AG10803 (cell line): ENCODE results near the gene SP1.
"Not testable (repeated sequence)": the region's sequence is repeated elsewhere in the genome, so short reads cannot be mapped to it uniquely, and the experiment has no call there.

Source experiments
- DNase-seq: peaks from one replicate; pipeline ENCODE4 v3.0.0; 2010; ENCODE audit warnings: low read depth
- H3K4me3 ChIP-seq: 2 replicates; pipeline ENCODE4 v1.5.1; 2011; ENCODE audit warnings: mild to moderate bottlenecking, low read length, control low read depth
- CTCF ChIP-seq: conservative IDR thresholded peaks from 2 replicates; pipeline ENCODE4 v1.5.1; 2011; ENCODE audit warnings: mild to moderate bottlenecking, low read length, control low read depth, inconsistent platforms

The SP1 gene

GRCh38 chr12:53358836-53359419, 21.0 kb upstream of the SP1 start:
- H3K4me3 ChIP-seq, result no peak overlapping the region
- no peak for DNase-seq
- TF ChIP-seq CTCF, result no peak

GRCh38 chr12:53361638-53362037, 18.3 kb upstream of the SP1 start:
- DNase-seq, H3K4me3 ChIP-seq: not testable (repeated sequence)

- DNase-seq, result no peak
- TF ChIP-seq CTCF, result no peak
- no peak overlapping the region for H3K4me3 ChIP-seq
Observed at GRCh38 chr12:53365245-53365904, 14.6 kb upstream of the SP1 start.

- H3K4me3 ChIP-seq, DNase-seq: not testable (repeated sequence)
Observed at GRCh38 chr12:53373554-53374133, 6.3 kb upstream of the SP1 start.

GRCh38 chr12:53374277-53374676, 5.7 kb upstream of the SP1 start:
- DNase-seq, result not testable (repeated sequence)

DNA sequence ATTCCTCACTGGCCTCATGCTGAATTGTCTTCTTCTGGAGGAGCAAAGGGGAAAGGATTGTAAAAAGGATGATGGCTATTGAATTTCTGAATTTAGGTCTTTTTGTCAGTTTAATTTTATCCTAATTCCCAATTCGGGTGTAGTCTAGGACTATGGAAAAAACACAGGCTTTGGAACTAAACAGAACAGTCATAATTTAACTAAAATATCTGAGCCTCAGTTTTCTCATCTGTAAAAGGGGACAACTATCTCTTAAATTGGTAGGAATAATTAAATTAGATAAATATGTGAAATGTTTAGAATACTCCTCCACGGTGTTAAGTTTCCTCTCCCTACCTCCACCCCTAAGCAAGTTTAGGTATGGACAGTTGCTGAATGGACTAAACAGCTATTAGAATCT, 3.2 kb upstream of the SP1 start:
- no peak for DNase-seq
- H3K4me3 ChIP-seq, result no peak overlapping the region
- no peak for TF ChIP-seq CTCF

More at GRCh38 chr12:53374277-53374676, 5.7 kb upstream of the SP1 start:
- H3K4me3 ChIP-seq, result not testable (repeated sequence)

- no peak overlapping the region for H3K4me3 ChIP-seq
- no peak for DNase-seq
- TF ChIP-seq CTCF, result no peak
Observed at GRCh38 chr12:53378222-53378621, 1.8 kb upstream of the SP1 start.

DNA sequence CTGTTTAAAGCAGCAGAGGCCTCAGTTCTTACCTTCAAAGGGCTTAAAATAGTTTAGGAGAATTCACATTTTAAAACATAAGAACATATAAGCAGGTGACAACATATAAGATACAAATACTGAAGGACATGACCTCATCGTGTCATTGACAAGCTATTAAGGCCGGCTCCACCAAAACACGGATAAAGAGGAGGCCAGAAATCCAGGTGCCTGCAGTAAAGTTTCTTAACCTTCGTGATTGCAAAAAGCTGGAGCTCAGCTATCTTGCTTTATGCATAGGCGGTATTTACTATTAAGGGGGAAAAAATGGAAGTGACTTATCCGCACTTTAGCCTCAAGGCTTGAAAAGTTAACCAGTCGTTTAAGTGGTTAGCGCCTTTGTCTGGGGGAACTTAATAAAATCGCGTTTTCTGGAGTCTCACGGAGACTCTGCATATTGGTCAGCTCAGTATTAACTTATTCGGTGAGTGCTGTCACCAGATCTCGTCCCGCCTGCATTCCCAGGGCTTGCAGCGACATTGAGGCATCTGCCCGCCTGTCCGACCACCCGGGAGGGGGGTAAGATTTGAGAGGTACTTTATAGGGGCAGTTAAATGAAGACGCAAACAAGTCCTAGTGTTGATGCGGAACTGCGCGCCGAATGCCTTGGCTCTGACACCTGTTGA, 1.1 kb upstream of the SP1 start:
- H3K4me3 ChIP-seq, result peak overlapping the region; percentile 75
- TF ChIP-seq CTCF, result no peak
- DNase-seq, result no peak
